K562 (cell line): ENCODE measurements around the gene VARS1. TPM values are rescaled to one million over a fixed set of nuclear protein-coding genes. Genes with fewer than 3 reads are reported as not detected.

Experiments used
- ARHGAP35 ChIP-seq: fragments of 450-650 bp; IDR thresholded peaks from 2 replicates; pipeline ENCODE4 v1.6.1; 2018; ENCODE audit not compliant: partially characterized antibody
- BHLHE40 ChIP-seq: IDR thresholded peaks from 2 replicates; pipeline ENCODE4 v1.6.1; 2011; ENCODE audit warnings: low read length, improper control_type of control experiment
- CHD2 ChIP-seq: IDR thresholded peaks from 2 replicates; pipeline ENCODE4 v1.6.1; 2011; ENCODE audit warnings: low read depth, low read length
- DLX4 ChIP-seq: fragments of 250-450 bp; sonication (Bioruptor Pico); IDR thresholded peaks from 2 replicates; pipeline ENCODE4 v1.6.1; 2021; ENCODE audit warnings: mild to moderate bottlenecking
- EHMT2 ChIP-seq: fragments of 450-650 bp; IDR thresholded peaks from 2 replicates; pipeline ENCODE4 v1.6.1; 2018; ENCODE audit warnings: antibody characterized with exemption
- HNRNPUL1 ChIP-seq: fragments of 200-400 bp; formaldehyde crosslinking; IDR thresholded peaks from 2 replicates; pipeline ENCODE4 v1.6.1; 2017; ENCODE audit warnings: low read length
- JUNB ChIP-seq: fragments of 450-650 bp; formaldehyde crosslinking; conservative IDR thresholded peaks from 2 replicates; pipeline ENCODE4 v1.4.0; 2020; ENCODE audit warnings: mild to moderate bottlenecking
- MCM3 ChIP-seq: fragments of 450-650 bp; IDR thresholded peaks from 2 replicates; pipeline ENCODE4 v1.6.1; 2016
- NELFE ChIP-seq: IDR thresholded peaks from 2 replicates; pipeline ENCODE4 v1.6.1; 2011; ENCODE audit warnings: mild to moderate bottlenecking; ENCODE audit not compliant: insufficient read depth, insufficient read length
- PKNOX1 ChIP-seq: fragments of 450-650 bp; IDR thresholded peaks from 2 replicates; pipeline ENCODE4 v1.6.1; 2016
- RBM14 ChIP-seq: fragments of 200-400 bp; formaldehyde crosslinking; IDR thresholded peaks from 2 replicates; pipeline ENCODE4 v1.6.1; 2018; ENCODE audit warnings: low read depth, mild to moderate bottlenecking, low read length, moderate library complexity, borderline replicate concordance; ENCODE audit not compliant: insufficient read depth
- SAFB2 ChIP-seq: fragments of 200-400 bp; formaldehyde crosslinking; IDR thresholded peaks from 2 replicates; pipeline ENCODE4 v1.6.1; 2018; ENCODE audit warnings: borderline replicate concordance, low read length, low read depth, moderate library complexity; ENCODE audit not compliant: severe bottlenecking
- SMARCC2 ChIP-seq: fragments of 450-650 bp; IDR thresholded peaks from 2 replicates; pipeline ENCODE4 v1.6.1; 2017; ENCODE audit warnings: antibody characterized with exemption, moderate library complexity, mild to moderate bottlenecking, low read depth
- SRSF9 ChIP-seq: fragments of 200-400 bp; formaldehyde crosslinking; IDR thresholded peaks from 2 replicates; pipeline ENCODE4 v1.6.1; 2017; ENCODE audit warnings: low read depth, low read length, borderline replicate concordance
- TBP ChIP-seq: optimal IDR thresholded peaks from 2 replicates; pipeline ENCODE3; 2011; ENCODE audit warnings: low read depth, low read length, improper control_type of control experiment
- TCFL5 ChIP-seq: fragments of 250-450 bp; sonication (Bioruptor Pico); conservative IDR thresholded peaks from 2 replicates; pipeline ENCODE4 v1.6.1; 2021; ENCODE audit warnings: mild to moderate bottlenecking, moderate library complexity, matching md5 sums
- TOE1 ChIP-seq, 2 experiments: fragments of 450-650 bp in 1 of 2; sonication (generic) in 1 of 2; formaldehyde crosslinking in 1 of 2; IDR thresholded peaks; 2 replicates each; pipeline versions ENCODE4 v1.7.1 to v1.8.0; 2016 to 2022; ENCODE audit warnings: borderline replicate concordance in 2 of 2, mild to moderate bottlenecking in 2 of 2, antibody characterized with exemption in 1 of 2, inconsistent platforms in 1 of 2, low read depth in 1 of 2, missing genetic modification reagents in 1 of 2, moderate library complexity in 1 of 2
- U2AF2 ChIP-seq: fragments of 200-400 bp; formaldehyde crosslinking; optimal IDR thresholded peaks from 2 replicates; pipeline ENCODE3; 2017; ENCODE audit warnings: low read depth, mild to moderate bottlenecking, low read length
- ZBTB17 ChIP-seq: fragments of 450-650 bp; formaldehyde crosslinking; IDR thresholded peaks from 2 replicates; pipeline ENCODE4 v1.4.0; 2020; ENCODE audit warnings: mild to moderate bottlenecking
- ZNF263 ChIP-seq: sonication (generic); formaldehyde crosslinking; IDR thresholded peaks from 2 replicates; pipeline ENCODE4 v1.8.0; 2022; ENCODE audit warnings: mild to moderate bottlenecking, missing genetic modification reagents, borderline replicate concordance
- ZNF280B ChIP-seq: fragments of 250-450 bp; sonication (Bioruptor Pico); IDR thresholded peaks from 2 replicates; pipeline ENCODE4 v1.5.1; 2021; ENCODE audit warnings: mild to moderate bottlenecking
- ZNF347 ChIP-seq: fragments of 450-650 bp; formaldehyde crosslinking; IDR thresholded peaks from 2 replicates; pipeline ENCODE4 v1.4.0; 2020; ENCODE audit warnings: low read depth, mild to moderate bottlenecking, moderate library complexity
- ZNF354B ChIP-seq: fragments of 250-450 bp; sonication (Bioruptor Pico); IDR thresholded peaks from 2 replicates; pipeline ENCODE4 v1.4.0; 2020
- ZNF561 ChIP-seq: fragments of 450-650 bp; formaldehyde crosslinking; conservative IDR thresholded peaks from 2 replicates; pipeline ENCODE4 v1.4.0; 2020; ENCODE audit warnings: mild to moderate bottlenecking, moderate library complexity
- ZNF780A ChIP-seq: fragments of 250-450 bp; sonication (Bioruptor Pico); IDR thresholded peaks from 2 replicates; pipeline ENCODE4 v1.5.0; 2021; ENCODE audit warnings: mild to moderate bottlenecking
- polyA plus RNA-seq, 8 experiments: library from polyadenylated mRNA; depleted of rRNA in 4 of 8; stranded (reverse) in 5 of 8; unstranded in 3 of 8; fragments of >200 nt; fragmentation: Nextera tagmentation in 2 of 8; fragmentation: Illumina TruSeq in 1 of 8; extraction: Ambion mirVana in 2 of 8; extraction: Trizol in 1 of 8; gene quantifications; 2 replicates each; pipeline versions ENCODE4 v1.2.1 to v1.2.3, GENCODE V29; 2011 to 2014; ENCODE audit warnings: inconsistent platforms in 1 of 8, missing spikeins in 1 of 8
- total RNA-seq, 7 experiments: library from RNA; depleted of rRNA in 6 of 7; stranded (reverse); fragments of >200 nt in 6 of 7; fragmentation: Illumina TruSeq in 2 of 7; extraction: Trizol in 2 of 7; gene quantifications; 2 replicates each; pipeline versions ENCODE4 v1.2.1 to v1.2.3, GENCODE V29; 2011 to 2021; ENCODE audit warnings: low replicate concordance in 1 of 7

The VARS1 gene
- total and polyA plus RNA-seq, 9 of the 15 experiments (the other 6 are each of a cell fraction or from before 2014, with no cell fraction given), result 2.9 to 488 (median 130) TPM

- no peak for TF ChIP-seq ARHGAP35
- TF ChIP-seq ZNF354B (CRISPR knock-in tag), result no peak
- TF ChIP-seq SRSF9, result no peak
- TF ChIP-seq ZNF780A, result no peak
- no peak for TF ChIP-seq SAFB2
- no peak for TF ChIP-seq NELFE
- TF ChIP-seq U2AF2, result no peak
- TF ChIP-seq MCM3, result no peak
- TF ChIP-seq SMARCC2, result no peak; the same call in 1 of the 2 replicates
- peak; percentile 51; the same call in 1 of the 2 replicates for TF ChIP-seq CHD2
- TF ChIP-seq HNRNPUL1, result no peak
- TF ChIP-seq ZNF561, result no peak
- peak; percentile 73 for TF ChIP-seq BHLHE40
- peak; percentile 53; the same call in 1 of the 2 replicates for TF ChIP-seq ZNF280B (CRISPR knock-in tag)
- TF ChIP-seq PKNOX1, result peak; percentile 79
- no peak for TF ChIP-seq ZNF347 (CRISPR knock-in tag)
- peak; percentile 63; the same call in 1 of the 2 replicates for TF ChIP-seq ZNF263
- peak; percentile 74 for TF ChIP-seq TBP
- TF ChIP-seq RBM14, result peak; percentile 52; the same call in 1 of the 2 replicates
- no peak for TF ChIP-seq DLX4
- peak; percentile 90 for TF ChIP-seq ZBTB17 (CRISPR knock-in tag)
- TF ChIP-seq EHMT2, result no peak; the same call in 1 of the 2 replicates
- no peak for TF ChIP-seq JUNB (CRISPR knock-in tag)
- no peak for TF ChIP-seq TCFL5
- TF ChIP-seq TOE1 (IDR thresholded peaks at IDR 0.05; ENCODE audit: borderline replicate concordance), result peak; percentile 84
- TF ChIP-seq TOE1 (CRISPR knock-in tag; IDR thresholded peaks at IDR 0.05; ENCODE audit: borderline replicate concordance, low read depth), result peak; percentile 90
Observed at GRCh38 chr6:31795616-31796298, at the start of gene VARS1 (continued).
